ENCODE data around the gene SHF. TPM values are rescaled to one million over a fixed set of nuclear protein-coding genes. Genes with fewer than 3 reads are reported as not detected.

SHF gene
- total RNA-seq, 1 donor from 2014 or later, result 32.2 TPM

- Histone ChIP-seq H3K36me3 (no peaks in the 10 kb centered on the region), H3K27me3 (no peaks in the 10 kb centered on the region), H3K27ac (no peak overlapping the region), H3K4me2 (no peak overlapping the region), H3K9ac (no peak overlapping the region), H3K4me1 (peaks cover 11% of the 10 kb centered on the region), H2AFZ (replicated peaks) (no peak overlapping the region), H3K4me3 (no peak overlapping the region), H4K20me1 (ENCODE audit: low read depth) (peaks cover 5% of the 10 kb centered on the region), H3F3A (ENCODE audit: low read depth) (peaks cover 25% of the 10 kb centered on the region), H3K79me2 (ENCODE audit: low read depth) (no peaks in the 10 kb centered on the region), H3K9me3 (ENCODE audit: low read depth) (no peaks in the 10 kb centered on the region)
- no peaks in the 10 kb centered on the region for H3K9me3 Mint-ChIP-seq
- DNase-seq (ENCODE audit: low spot score), result peak; percentile 87
- H3K4me3 Mint-ChIP-seq, result no peak overlapping the region
- H3K4me1 Mint-ChIP-seq, result peaks cover 18% of the 10 kb centered on the region
- H3K27ac Mint-ChIP-seq, result no peak overlapping the region
- H3K36me3 Mint-ChIP-seq, result peaks cover 3% of the 10 kb centered on the region
- H3K27me3 Mint-ChIP-seq (ENCODE audit: insufficient read depth, low read depth), result peaks cover 12% of the 10 kb centered on the region
- TF ChIP-seq EZH2 (IDR thresholded peaks at IDR 0.05) (no peak), EZH2phosphoT487 (IDR thresholded peaks at IDR 0.05) (no peak)
- TF ChIP-seq, protein P1, sequence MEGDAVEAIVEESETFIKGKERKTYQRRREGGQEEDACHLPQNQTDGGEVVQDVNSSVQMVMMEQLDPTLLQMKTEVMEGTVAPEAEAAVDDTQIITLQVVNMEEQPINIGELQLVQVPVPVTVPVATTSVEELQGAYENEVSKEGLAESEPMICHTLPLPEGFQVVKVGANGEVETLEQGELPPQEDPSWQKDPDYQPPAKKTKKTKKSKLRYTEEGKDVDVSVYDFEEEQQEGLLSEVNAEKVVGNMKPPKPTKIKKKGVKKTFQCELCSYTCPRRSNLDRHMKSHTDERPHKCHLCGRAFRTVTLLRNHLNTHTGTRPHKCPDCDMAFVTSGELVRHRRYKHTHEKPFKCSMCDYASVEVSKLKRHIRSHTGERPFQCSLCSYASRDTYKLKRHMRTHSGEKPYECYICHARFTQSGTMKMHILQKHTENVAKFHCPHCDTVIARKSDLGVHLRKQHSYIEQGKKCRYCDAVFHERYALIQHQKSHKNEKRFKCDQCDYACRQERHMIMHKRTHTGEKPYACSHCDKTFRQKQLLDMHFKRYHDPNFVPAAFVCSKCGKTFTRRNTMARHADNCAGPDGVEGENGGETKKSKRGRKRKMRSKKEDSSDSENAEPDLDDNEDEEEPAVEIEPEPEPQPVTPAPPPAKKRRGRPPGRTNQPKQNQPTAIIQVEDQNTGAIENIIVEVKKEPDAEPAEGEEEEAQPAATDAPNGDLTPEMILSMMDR (IDR thresholded peaks at IDR 0.05), result peak; percentile 87
Measured at GRCh38 chr15:45162771-45163507, 24.8 kb downstream of the SHF start.

DNA sequence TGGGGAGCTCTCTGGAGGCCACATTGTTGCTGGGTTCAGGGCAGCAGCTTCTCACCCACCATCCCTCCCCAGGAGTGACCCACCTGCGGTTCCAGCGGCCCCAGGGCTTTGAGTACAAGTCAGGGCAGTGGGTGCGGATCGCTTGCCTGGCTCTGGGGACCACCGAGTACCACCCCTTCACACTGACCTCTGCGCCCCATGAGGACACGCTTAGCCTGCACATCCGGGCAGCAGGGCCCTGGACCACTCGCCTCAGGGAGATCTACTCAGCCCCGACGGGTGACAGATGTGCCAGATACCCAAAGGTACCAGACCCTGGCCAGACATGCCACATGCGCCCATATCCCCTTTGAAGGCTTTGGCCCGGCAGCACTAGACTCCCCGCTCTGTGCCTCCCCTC, 26.1 kb downstream of the SHF start:
- Mint-ChIP-seq H3K4me3 (no peak overlapping the region), H3K4me1 (peaks cover 27% of the 10 kb centered on the region), H3K36me3 (peaks cover 1% of the 10 kb centered on the region), H3K27ac (no peak overlapping the region), H3K9me3 (no peaks in the 10 kb centered on the region), H3K27me3 (ENCODE audit: insufficient read depth, low read depth) (peaks cover 12% of the 10 kb centered on the region)
- no peak overlapping the region for H2AFZ ChIP-seq (replicated peaks)
- peaks cover 12% of the 10 kb centered on the region for H3F3A ChIP-seq (ENCODE audit: low read depth)
- no peak for DNase-seq (ENCODE audit: low spot score)
- no peak overlapping the region for H3K4me3 ChIP-seq
- no peak overlapping the region for H3K4me2 ChIP-seq
- H3K27me3 ChIP-seq, result no peaks in the 10 kb centered on the region
- no peaks in the 10 kb centered on the region for H4K20me1 ChIP-seq (ENCODE audit: low read depth)
- H3K4me1 ChIP-seq, result peaks cover 14% of the 10 kb centered on the region
- no peaks in the 10 kb centered on the region for H3K9me3 ChIP-seq (ENCODE audit: low read depth)
- no peaks in the 10 kb centered on the region for H3K36me3 ChIP-seq
- no peaks in the 10 kb centered on the region for H3K79me2 ChIP-seq (ENCODE audit: low read depth)
- no peak overlapping the region for H3K27ac ChIP-seq
- no peak overlapping the region for H3K9ac ChIP-seq
- TF ChIP-seq, protein P1 (IDR thresholded peaks at IDR 0.05), result no peak
- no peak for TF ChIP-seq EZH2phosphoT487 (IDR thresholded peaks at IDR 0.05)
- TF ChIP-seq EZH2 (IDR thresholded peaks at IDR 0.05), result no peak

DNA sequence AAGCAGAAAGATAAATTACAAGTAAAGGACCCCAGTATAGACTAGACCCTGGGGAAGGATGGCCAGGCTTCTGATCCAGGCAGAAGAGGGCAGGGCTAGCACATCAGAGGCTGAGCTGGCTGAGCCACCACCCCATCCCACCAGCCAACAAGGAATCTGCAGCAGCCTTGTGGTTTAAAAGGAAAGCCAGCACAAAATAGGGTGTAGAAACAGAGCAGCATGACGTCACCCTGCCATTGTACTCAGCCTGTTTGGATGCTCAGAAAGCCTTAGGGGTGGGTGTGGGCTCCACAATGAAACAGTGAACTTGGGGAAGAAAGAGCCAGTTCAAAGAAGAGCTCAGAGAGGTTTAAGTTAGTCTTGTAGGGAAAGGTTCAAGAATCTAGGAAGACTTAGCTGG, 29.8 kb downstream of the SHF start:
- Histone ChIP-seq H2AFZ (replicated peaks) (no peak overlapping the region), H3K27me3 (no peaks in the 10 kb centered on the region), H3F3A (ENCODE audit: low read depth) (no peaks in the 10 kb centered on the region), H3K36me3 (no peaks in the 10 kb centered on the region), H3K4me2 (no peak overlapping the region), H3K79me2 (ENCODE audit: low read depth) (no peaks in the 10 kb centered on the region), H3K9me3 (ENCODE audit: low read depth) (no peaks in the 10 kb centered on the region), H3K9ac (no peak overlapping the region), H3K4me3 (no peak overlapping the region), H3K4me1 (peaks cover 12% of the 10 kb centered on the region), H3K27ac (no peak overlapping the region), H4K20me1 (ENCODE audit: low read depth) (no peaks in the 10 kb centered on the region)
- Mint-ChIP-seq H3K4me1 (peaks cover 37% of the 10 kb centered on the region), H3K4me3 (no peak overlapping the region), H3K36me3 (peaks cover 1% of the 10 kb centered on the region), H3K27ac (peak overlapping the region; percentile 29), H3K9me3 (peaks cover 2% of the 10 kb centered on the region), H3K27me3 (ENCODE audit: insufficient read depth, low read depth) (peaks cover 10% of the 10 kb centered on the region)
- TF ChIP-seq, protein P1 (IDR thresholded peaks at IDR 0.05), result no peak
- TF ChIP-seq EZH2 (IDR thresholded peaks at IDR 0.05) (no peak), EZH2phosphoT487 (IDR thresholded peaks at IDR 0.05) (no peak)
- peak; percentile 52 for DNase-seq (ENCODE audit: low spot score)
